DLD1 (cell line): ENCODE results near the gene KIF18A.

Source experiments
- in situ Hi-C: cut with HindIII; loops from 2 replicates; pipeline ENCODE4 v1.10.0; 2017; ENCODE audit warnings: low sequenced_read_pairs

KIF18A gene

DNA sequence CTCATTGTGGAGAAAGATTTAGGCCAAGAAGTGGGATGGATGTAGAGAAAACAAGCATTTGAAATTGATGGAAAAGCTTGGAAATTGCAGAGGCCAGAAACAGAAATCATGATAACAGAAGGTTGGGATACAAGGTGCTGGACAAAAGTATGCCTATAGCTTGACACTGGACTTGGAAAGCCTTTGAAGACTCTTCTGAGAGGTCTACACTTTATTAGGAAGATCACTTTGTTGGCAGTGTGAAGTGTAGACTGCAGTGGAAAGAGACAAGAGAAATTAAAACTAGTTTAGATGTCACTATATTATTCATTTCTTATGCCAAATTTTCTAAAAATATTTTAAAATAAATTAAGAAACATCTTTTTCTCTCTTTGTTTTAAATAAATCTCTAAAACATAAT, 59.1 kb downstream of the KIF18A start:
- in situ Hi-C loops, result no loop called here

GRCh38 chr11:28043930-28044709, 63.8 kb downstream of the KIF18A start:
- in situ Hi-C loops, result no loop called here

DNA sequence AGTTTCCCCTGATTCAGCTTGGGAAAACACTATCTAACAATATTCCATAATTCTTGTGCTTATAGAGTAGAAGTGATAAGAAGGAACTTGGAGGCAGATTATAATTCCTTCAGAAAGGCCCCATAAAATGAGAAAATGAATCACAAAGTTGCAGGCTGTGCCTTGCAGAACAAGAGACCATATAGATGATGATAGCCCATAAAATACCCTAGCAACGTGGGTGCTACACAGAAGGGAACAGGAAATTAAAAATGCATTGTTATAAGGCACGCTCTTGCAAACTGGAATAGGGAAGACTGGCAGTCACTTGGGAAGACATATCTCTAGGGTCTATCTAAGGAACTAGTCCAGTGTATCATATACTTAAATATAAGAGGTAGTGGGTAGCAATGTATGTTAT, 67.6 kb downstream of the KIF18A start:
- in situ Hi-C loops, result no loop called here

DNA sequence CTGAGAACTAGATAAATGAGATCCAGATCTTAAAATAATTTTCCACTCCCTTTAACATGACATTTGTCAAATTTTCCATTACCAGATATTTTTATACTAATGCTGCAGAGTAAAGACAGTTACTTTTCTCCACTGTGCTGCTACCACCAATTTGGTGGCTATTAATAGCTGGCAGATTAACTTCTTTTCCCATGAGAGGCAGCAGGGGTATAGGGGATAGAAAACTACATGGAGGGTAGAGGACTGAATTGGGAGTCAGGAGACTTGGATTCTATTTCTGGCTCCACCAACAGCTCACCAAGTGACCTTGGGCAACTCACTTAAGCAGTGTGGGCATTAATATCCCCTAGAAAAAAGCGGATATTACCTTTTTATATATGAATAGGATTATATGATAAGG, 69.2 kb downstream of the KIF18A start:
- in situ Hi-C loops, result no loop called here

DNA sequence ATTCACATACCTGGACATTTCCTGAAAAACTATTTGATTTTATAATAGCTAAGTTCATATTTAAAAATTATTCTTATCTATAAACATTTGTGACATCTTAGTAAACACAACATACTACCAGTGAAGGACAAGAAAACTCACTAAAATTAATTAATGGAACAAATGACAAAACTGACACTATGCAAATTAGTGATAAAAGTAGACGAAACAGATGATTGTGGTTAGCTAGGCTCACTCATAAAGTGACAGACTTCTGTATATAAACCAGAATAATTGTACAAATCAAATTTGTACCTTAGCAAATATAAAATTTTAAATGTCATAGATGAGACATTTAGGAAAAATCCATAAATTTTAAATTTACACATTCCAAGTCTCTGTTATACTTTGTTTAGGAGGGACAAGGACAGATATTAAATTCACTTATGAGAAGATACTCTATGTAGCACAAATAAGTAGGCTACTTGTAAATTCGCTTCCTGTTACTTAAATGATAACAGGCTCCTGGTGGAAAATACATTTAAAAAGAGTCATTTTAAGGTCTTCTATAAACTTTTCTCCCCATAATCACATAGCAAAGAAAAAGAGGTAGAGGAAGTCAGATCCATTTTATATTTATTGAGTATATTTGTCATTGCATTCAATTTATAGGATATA, 81.2 kb downstream of the KIF18A start:
- in situ Hi-C loops, result no loop called here

- in situ Hi-C loops, result no loop called here
Measured at GRCh38 chr11:28017816-28018215, 90.1 kb downstream of the KIF18A start.

DNA sequence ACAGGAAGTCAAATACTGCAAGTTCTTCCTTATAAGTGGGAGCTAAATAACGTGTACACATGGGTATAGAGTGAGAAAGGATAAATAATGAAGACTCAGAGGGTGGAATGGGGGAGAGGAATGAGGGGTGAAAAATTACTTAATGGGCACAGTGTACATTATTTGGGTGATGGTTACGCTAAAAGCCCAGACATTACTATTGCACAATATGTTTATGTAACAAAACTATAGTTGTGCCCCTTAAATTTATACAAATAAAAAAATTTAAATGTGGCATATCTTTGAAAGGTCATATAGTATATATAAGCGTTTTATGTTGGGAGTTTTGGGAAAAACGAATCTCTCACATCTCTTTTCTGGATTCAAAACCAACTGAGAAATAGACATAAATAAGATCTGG, 96.1 kb downstream of the KIF18A start:
- in situ Hi-C loops, result no loop called here

GRCh38 chr11:28009996-28010395, 98.0 kb downstream of the KIF18A start:
- in situ Hi-C loops, result no loop called here

- in situ Hi-C loops, result no loop called here
Measured at GRCh38 chr11:28009388-28009787, 98.6 kb downstream of the KIF18A start.

DNA sequence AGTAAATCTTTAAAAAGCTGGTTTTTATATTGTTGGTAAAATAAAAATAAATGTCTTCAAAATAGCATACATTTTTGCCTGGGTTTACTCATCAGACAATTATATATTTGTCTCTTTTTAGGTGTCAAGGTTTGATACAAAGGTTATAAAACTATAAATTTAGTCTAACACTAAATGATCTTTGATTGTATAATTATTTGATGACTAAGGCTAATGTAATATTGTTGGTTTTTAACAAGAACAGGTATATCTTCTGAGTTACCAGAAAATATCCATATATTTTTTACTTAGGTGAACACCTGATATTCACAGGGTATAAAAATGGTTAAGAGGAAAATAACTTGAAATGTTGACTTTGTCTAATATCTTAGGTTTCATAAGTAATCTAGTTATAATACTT, 104.3 kb downstream of the KIF18A start:
- in situ Hi-C loops, result no loop called here

DNA sequence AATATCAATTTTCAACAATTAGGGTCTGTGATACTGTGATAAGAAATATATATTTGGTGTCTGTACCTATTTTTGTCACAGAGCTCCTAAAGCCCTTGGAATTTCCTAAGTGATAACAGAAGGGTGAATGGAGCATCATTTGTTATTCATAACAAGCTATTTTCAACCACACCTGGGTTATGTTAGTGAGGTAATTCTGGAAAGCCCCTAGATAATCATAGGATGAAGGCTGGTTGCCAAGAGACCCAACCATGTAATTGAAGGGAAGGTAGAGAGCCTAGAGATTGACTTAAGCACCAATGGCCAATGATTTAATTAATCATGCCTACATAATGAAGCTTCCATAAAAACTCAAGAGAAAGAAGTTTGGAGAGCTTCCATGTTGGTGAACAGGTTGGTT, 109.4 kb downstream of the KIF18A start:
- in situ Hi-C loops, result no loop called here

GRCh38 chr11:27997344-27997743, 110.6 kb downstream of the KIF18A start:
- in situ Hi-C loops, result no loop called here

GRCh38 chr11:27996066-27996465, 111.9 kb downstream of the KIF18A start:
- in situ Hi-C loops, result no loop called here

GRCh38 chr11:27995083-27995482, 112.9 kb downstream of the KIF18A start:
- in situ Hi-C loops, result no loop called here

DNA sequence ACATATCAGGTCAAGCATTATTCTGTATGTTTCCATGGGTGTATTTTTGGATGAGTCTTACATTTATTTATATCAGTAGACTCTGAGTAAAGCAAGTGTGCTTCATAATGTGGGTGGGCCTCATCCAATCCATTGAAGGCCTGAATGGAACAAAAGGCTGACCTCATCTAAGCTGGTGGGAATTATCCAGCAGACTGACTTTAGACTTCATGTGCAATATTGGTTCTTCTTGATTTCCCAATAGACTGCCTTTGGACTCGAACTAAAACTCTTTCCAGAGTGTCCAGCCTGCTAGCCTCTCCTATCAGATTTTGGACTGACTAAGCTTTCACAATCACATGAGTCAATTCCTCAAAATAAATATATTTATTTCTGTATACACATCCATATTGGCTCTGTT, 116.2 kb downstream of the KIF18A start:
- in situ Hi-C loops, result no loop called here

DNA sequence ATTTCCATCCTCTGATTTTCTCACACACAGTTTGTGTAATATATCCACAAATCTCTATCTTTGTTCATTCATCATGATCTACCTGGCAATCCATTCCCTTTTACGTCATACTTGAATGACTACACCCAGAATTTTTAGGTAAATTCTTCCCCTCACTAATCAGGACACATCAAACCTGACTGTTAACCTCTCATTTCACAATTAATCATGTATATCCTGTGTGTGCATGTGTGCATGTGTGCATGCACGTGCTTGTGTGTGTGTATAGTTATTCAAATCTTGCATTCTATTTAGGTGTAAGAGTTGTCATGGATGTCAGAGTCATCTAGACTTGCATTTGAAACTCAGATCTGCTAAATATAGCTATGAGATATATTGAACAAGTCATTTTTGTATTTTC, 130.4 kb downstream of the KIF18A start:
- in situ Hi-C loops, result no loop called here

- in situ Hi-C loops, result no loop called here
Measured at GRCh38 chr11:27977031-27977430, 130.9 kb downstream of the KIF18A start.

DNA sequence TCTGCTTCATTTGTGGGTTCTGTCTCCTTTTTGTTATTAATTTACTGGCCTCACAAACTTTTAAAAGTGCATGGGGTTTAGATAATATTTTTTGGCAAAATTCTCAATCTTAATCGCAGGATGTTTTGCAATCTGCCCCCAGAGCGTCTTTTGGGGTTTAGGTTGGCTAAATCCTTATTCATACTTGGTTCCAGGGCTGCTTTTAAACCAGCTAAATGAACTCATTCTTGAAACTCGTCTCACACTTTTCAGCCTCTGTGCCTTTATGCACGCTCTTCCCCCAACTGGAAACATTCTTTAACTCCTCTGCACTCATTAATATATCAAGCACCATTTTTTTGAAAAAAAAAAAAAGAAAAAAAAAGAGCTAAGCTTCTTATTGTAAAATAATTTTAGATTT, 131.7 kb downstream of the KIF18A start:
- in situ Hi-C loops, result no loop called here

DNA sequence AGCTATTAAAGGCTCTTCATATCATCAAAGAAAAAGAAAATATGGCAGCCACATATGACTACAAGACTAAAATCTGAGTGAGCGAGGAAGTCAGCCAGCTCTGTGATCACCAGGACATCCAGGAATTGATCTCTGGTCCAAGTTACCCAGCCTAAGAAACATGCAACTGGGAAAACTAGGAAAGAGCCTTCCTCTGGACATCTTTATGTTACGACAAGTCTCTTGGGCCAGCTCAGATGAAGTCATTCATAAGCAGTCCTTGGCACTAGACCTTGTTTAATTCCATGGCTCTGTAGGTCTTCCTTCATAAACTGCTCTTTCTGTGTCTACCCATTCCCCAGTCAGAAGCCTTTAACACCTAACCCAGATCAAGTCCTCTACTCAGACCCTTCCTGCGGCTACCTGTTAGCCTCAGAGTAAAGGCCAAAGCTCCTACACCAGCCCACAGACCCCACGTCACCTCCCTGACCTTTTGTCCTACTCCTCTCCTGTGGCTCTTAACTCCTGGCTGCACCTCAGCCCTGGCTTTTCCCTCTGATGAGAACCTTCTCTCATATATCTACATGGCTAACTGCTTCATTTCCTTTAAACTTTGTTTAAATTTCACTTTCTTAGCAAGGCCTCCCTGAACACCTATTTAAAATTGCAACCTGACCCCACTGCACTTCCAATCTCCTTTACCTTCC, 134.0 kb downstream of the KIF18A start:
- in situ Hi-C loops, result no loop called here

GRCh38 chr11:27972522-27973170, 135.3 kb downstream of the KIF18A start:
- in situ Hi-C loops, result no loop called here

DNA sequence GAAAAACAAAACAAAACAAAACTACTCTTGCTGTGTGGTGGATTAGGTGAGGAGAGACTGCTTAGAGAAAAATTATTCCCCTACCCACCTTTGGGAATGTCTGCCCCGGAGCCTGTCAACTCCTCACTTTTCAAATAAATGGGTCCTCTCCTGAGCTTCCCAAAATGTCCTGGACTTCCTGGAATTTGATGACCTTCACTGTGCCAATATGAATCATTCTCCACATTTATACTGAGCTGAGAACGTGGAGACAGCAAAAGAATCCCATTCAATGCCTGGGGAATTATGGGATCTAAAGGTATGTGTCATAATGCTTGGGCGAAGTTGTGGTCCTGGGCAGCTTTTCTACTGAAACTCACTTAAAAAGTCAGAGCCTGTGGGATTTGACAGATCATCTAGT, 136.8 kb downstream of the KIF18A start:
- in situ Hi-C loops, result no loop called here
